GM12874 (cell line): ENCODE data around the gene FAM114A1.

Experiments
- CTCF ChIP-seq: IDR thresholded peaks from 2 replicates; pipeline ENCODE4 v1.5.1; 2011; ENCODE audit warnings: low read depth, mild to moderate bottlenecking, control low read depth, low read length, moderate library complexity; ENCODE audit not compliant: insufficient read depth

The FAM114A1 gene

GRCh38 chr4:38919494-38919893 lies 51.9 kb downstream of the FAM114A1 start:
- no peak for TF ChIP-seq CTCF

GRCh38 chr4:38920186-38920585 lies 52.6 kb downstream of the FAM114A1 start:
- TF ChIP-seq CTCF, result no peak

GRCh38 chr4:38920677-38921076 lies 53.1 kb downstream of the FAM114A1 start:
- no peak for TF ChIP-seq CTCF

- TF ChIP-seq CTCF, result no peak
These were observed 53.5 kb downstream of the FAM114A1 start for GRCh38 chr4:38921151-38921550.

DNA sequence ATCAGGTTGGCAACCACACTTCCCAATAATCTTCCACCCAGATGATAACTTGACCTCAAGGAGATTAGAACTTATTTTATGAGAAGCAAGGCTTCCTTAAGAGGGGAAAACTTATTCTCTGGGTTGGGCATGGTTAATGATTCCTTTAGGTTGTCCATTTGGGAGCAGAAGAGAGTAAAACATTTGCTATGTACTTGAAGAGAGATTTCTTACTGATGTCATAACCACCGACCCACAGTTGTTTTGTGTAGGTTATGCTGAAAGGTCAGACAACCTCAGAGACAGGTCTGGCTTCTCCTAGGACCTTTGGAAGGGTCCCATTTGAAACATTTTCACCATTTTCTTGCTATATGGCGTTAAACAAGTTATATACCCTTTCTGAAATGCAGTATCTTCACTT lies 56.1 kb downstream of the FAM114A1 start:
- no peak for TF ChIP-seq CTCF

- no peak for TF ChIP-seq CTCF
These were observed 56.7 kb downstream of the FAM114A1 start for GRCh38 chr4:38924353-38924752.

DNA sequence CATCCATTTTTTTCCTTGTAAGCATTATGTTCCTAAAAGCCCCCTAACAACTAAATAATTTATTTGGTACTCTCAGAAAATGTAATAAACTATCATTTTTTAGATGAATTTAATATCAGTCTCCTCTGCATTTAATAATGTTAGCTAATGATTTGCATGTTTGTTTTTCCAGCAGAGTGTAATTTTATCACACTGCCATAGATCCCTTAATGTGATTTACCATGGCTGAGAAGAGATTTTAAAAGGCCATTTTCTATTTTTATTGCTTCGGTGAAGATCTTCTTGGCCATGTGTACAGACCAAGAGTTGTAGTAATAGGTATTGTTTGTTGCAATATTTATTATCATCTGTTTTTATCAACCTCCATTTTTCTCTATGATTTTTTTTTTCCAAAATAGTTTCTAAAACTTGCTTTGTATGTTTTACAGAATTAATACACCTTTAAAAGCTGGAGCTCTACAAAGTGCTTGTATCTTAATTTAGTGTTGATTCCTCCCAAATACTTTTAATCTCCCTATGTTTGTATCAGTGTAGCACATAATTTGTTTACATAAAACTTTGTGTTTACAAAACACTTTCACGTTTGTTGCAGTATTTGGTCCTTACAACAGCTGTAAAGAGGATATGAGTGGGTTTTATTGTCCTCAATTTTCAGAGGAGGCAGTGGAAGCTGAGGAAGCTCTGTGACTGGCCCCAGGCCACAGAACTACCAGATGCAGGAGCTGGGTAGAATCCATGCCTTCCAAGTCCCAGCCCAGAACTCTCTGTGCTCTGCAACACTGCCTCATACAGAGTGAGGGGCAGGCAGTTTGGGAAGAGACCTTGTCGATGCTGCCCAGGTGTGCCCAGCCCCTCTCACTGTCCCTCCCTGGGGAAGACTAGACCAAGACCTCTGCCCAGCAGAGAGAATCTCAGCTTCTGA lies 58.1 kb downstream of the FAM114A1 start:
- TF ChIP-seq CTCF, result no peak
